Prostate gland (tissue), 2 donors: ENCODE measurements around the gene UGT2A3. TPM values are rescaled to one million over a fixed set of nuclear protein-coding genes. Genes with fewer than 3 reads are reported as not detected.
"Not testable (repeated sequence)": the region's sequence is repeated elsewhere in the genome, so short reads cannot be mapped to it uniquely, and the experiment has no call there.

Experiments
- DNase-seq: peaks from one replicate; pipeline ENCODE4 v3.0.0-alpha.2; 2019; ENCODE audit warnings: low spot score
- H3K27ac ChIP-seq, 2 donors: fragments of 200-600 bp; sonication (generic); 2 replicates each; pipeline ENCODE4 v1.5.1; 2017 to 2019
- H3K27me3 ChIP-seq: fragments of 200-600 bp; sonication (generic); replicated peaks from 2 replicates; pipeline ENCODE4 v1.5.1; 2019; ENCODE audit not compliant: insufficient read depth
- H3K36me3 ChIP-seq, 2 donors: fragments of 200-600 bp; sonication (generic); 1 replicate in 1 of 2; 2 replicates in 1 of 2; pipeline versions ENCODE4 v1.5.1 to v1.8.1; 2017 to 2019
- H3K4me1 ChIP-seq: fragments of 200-600 bp; sonication (generic); replicated peaks from 2 replicates; pipeline ENCODE4 v1.5.1; 2019
- H3K4me3 ChIP-seq, 2 donors: fragments of 200-600 bp; sonication (generic); 2 replicates each; pipeline ENCODE4 v1.5.1; 2017 to 2019
- H3K9me3 ChIP-seq: fragments of 200-600 bp; sonication (generic); 2 replicates; pipeline ENCODE4 v1.5.1; 2017
- CTCF ChIP-seq, 4 experiments: fragments of 200-600 bp in 2 of 4; fragments of 450-650 bp in 2 of 4; sonication (generic) in 2 of 4; IDR thresholded peaks; 1 replicate in 3 of 4; 2 replicates in 1 of 4; pipeline ENCODE4 v1.5.1; 2016 to 2019; ENCODE audit warnings: antibody characterized with exemption in 4 of 4, mild to moderate bottlenecking in 2 of 4, moderate library complexity in 2 of 4
- POLR2A ChIP-seq: fragments of 450-650 bp; IDR thresholded peaks from one replicate; pipeline ENCODE4 v1.6.1; 2016; ENCODE audit warnings: antibody characterized with exemption, mild to moderate bottlenecking
- POLR2AphosphoS5 ChIP-seq: sonication (generic); formaldehyde crosslinking; IDR thresholded peaks from one replicate; pipeline ENCODE4 v1.6.1; 2017; ENCODE audit warnings: antibody characterized with exemption
- WGBS: methylation state at CpG from one replicate; pipeline ENCODE4 v1.1.5; 2018; 5-methylcytosine and 5-hydroxymethylcytosine counted together
- intact Hi-C: fragments of 100-400 bp; cut with DNase I; formaldehyde crosslinking; loops from one replicate; pipeline ENCODE4 v1.14.2; 2022
- total RNA-seq, 2 donors: library from RNA; depleted of rRNA; stranded (reverse); fragments of >200 nt; gene quantifications; one replicate each; pipeline ENCODE4 v1.1.0, GENCODE V29; 2016

UGT2A3 gene
- total RNA-seq, 2 donors from 2014 or later, result not detected

DNA sequence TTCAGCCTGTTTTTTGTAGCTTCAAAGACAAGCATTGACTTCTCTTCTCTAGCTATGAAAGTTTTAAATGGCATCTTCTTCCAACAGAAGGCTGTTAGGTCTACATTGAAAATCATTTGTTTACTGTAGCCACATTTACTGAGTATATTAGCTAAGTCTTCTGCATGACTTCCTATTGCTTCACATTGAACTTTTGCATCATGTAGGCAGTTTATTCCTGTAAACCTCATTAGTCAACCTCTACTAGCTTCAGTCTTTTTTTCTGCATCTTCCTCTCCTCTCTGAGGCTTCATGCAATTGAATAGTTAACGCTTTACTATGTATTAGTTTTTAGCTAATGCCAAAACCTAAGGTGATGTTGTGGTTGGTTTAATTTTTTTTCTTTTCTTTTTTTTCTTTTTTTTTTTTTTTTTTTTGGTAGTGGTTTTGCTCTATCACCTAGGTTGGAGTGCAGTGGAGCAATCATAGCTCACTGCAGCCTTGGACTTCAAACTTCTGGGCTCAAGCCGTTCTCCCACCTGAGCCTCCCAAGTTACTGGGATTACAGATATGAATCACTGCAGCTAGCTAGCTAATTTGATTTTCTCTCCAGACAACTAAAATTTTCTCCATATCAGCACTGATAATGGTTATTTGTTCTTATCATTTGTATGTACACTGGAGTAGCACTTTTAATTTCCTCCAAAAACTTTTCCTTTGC lies 3.4 kb downstream of the UGT2A3 start:
- intact Hi-C loops, result no loop called here
- no peak for DNase-seq
- no peaks in the 10 kb centered on the region for H3K27me3 ChIP-seq
- H3K9me3 ChIP-seq, result no peaks in the 10 kb centered on the region
- no peak overlapping the region for H3K27ac ChIP-seq
- no peaks in the 10 kb centered on the region for H3K36me3 ChIP-seq
- no peak overlapping the region for H3K4me3 ChIP-seq
- WGBS, result 97% methylated on average over 2 of the region's 2 CpGs
- no peaks in the 10 kb centered on the region for H3K4me1 ChIP-seq
- no peak for TF ChIP-seq POLR2AphosphoS5
- no peak for TF ChIP-seq POLR2A
- no peak for TF ChIP-seq CTCF (IDR thresholded peaks at IDR 0.05)

DNA sequence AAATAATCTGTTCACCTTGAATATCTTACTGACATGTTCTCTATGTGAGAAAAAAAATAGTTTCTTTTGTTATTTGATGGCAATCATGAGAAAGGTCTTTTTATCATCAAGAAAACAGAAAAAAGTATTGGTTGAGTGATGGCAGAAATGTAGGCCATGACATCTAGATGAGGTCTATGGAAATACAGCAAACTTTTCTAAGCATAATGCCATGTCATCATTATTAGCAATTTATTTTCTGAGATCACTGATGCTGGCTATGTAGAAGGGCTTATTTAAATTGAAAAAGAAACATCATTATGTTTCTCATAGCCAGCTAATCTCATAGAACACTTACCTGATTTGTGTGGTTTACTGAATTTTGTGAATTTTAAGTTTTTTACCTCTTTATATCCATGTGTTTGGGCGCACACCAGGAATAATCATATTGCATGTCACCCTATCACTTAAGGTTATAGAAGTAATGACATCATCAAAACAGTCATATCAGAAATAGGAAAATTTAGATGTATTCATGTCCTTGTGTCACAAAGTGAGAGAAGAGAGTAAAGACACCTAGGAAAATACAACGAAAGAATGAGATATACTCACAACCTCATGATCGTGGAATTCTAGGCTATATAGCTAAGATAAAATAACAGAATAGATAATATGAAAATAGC lies 22.4 kb downstream of the UGT2A3 start:
- TF ChIP-seq POLR2AphosphoS5 (no peak), POLR2A (no peak), CTCF (IDR thresholded peaks at IDR 0.05) (no peak)
- DNase-seq, result no peak
- no peaks in the 10 kb centered on the region for H3K36me3 ChIP-seq
- no peak overlapping the region for H3K4me3 ChIP-seq
- H3K27ac ChIP-seq, result no peak overlapping the region
- 65% methylated on average over 3 of the region's 3 CpGs for WGBS
- no peaks in the 10 kb centered on the region for H3K9me3 ChIP-seq
- intact Hi-C loops, result no loop called here
- H3K4me1 ChIP-seq, result no peaks in the 10 kb centered on the region
- H3K27me3 ChIP-seq, result no peaks in the 10 kb centered on the region

- 77% methylated on average over 3 of the region's 3 CpGs for WGBS
- H3K4me1 ChIP-seq, result no peaks in the 10 kb centered on the region
- H3K36me3 ChIP-seq, result no peaks in the 10 kb centered on the region
- intact Hi-C loops, result no loop called here
- DNase-seq, result no peak
- H3K9me3 ChIP-seq, result no peaks in the 10 kb centered on the region
- H3K27ac ChIP-seq, result no peak overlapping the region
- no peaks in the 10 kb centered on the region for H3K27me3 ChIP-seq
- TF ChIP-seq CTCF (IDR thresholded peaks at IDR 0.05) (no peak), POLR2A (no peak), POLR2AphosphoS5 (no peak)
- H3K4me3 ChIP-seq, result no peak overlapping the region
These were observed 24.4 kb downstream of the UGT2A3 start for GRCh38 chr4:68927165-68927564.

- WGBS, result 57% methylated on average over 5 of the region's 5 CpGs
- H3K9me3 ChIP-seq, intact Hi-C loops: not testable (repeated sequence)
These were observed 29.4 kb downstream of the UGT2A3 start for GRCh38 chr4:68922202-68922601.

GRCh38 chr4:68921051-68921450 lies 30.6 kb downstream of the UGT2A3 start:
- Histone ChIP-seq H3K4me3 (no peak overlapping the region), H3K27ac (no peak overlapping the region), H3K27me3 (no peaks in the 10 kb centered on the region), H3K9me3 (no peaks in the 10 kb centered on the region), H3K4me1 (no peaks in the 10 kb centered on the region), H3K36me3 (no peaks in the 10 kb centered on the region)
- intact Hi-C loops, result no loop called here
- DNase-seq, result no peak
- TF ChIP-seq POLR2A (no peak), CTCF (IDR thresholded peaks at IDR 0.05) (no peak), POLR2AphosphoS5 (no peak)

More at GRCh38 chr4:68922202-68922601, 29.4 kb downstream of the UGT2A3 start:
- not testable (repeated sequence) for H3K4me1 ChIP-seq, DNase-seq, H3K27ac ChIP-seq, H3K27me3 ChIP-seq, H3K4me3 ChIP-seq, H3K36me3 ChIP-seq
